ENCODE measurements around the gene OR5A2.

GRCh38 chr11:59437770-59438169 lies 11.6 kb upstream of the OR5A2 start:
- no peak for TF ChIP-seq EZH2 (IDR thresholded peaks at IDR 0.05; ENCODE audit: low read depth, unreplicated experiment)
- TF ChIP-seq CTCF (conservative IDR thresholded peaks at IDR 0.05; ENCODE audit: low read depth in 2 of 2) = no peak

All from GM23338 (cell line).